HG03378 (cell line): ENCODE results near the gene DUSP22.
A peak's percentile ranks its signal among the peaks of the same experiment; 100 is the strongest.

ENCODE experiments used
- ATAC-seq: cut with Tn5 transposase; IDR thresholded peaks from one replicate; pipeline ENCODE4 v1.9.1; 2021; ENCODE audit warnings: mild to moderate bottlenecking, moderate library complexity; ENCODE audit not compliant: unreplicated experiment

Gene DUSP22

GRCh38 chr6:336159-337114 is 44.1 kb downstream of the DUSP22 start:
- peak; percentile 46 for ATAC-seq

DNA sequence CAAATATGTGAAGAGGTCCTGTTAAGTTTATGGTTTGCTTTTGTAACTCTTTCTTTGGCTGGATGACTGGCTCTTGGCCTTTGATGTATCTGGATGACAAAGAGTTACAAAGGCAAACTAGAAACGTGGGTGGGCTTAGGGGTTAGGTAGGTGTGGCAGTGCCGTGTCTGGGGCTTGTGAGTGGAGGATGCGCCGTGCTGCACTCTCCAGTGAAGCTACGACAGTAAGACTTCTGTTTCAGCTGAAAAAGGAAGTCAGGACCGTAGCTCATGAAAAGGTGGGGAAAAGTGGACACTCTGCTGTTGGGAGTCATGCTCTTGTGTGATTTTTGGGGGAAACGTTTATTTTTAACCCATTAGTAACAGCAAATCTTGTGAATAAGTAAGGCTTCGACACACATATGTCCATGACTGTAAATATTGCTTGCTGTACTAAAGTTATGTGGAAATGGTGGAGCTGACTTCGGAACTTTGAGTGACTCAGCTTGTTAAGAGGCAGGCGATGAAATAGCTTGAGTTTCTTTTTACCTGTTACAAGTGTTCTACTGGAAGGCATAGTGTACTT is 45.6 kb downstream of the DUSP22 start:
- no peak for ATAC-seq

DNA sequence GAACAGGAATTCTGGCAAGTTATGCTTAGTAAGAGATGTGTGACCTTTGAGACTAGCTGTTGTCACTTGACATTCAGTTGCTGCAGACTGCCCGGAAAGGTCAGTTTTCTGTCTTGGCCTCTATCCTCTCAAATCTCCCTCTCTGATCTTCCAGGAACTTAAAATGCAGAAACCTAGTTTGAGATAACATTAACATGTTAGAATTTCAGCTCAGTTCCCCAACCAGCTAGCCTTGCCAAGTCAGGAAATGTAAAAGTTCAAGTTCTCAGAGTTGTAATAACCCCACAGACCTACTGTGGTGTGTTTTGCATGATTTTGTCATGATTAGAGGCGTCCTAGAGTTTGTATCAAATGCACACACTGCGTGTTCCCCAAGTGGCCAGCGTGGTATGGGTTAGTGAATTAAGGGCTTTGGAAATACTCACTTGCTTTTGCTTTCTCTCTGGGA is 46.6 kb downstream of the DUSP22 start:
- no peak for ATAC-seq

- peak; percentile 26 for ATAC-seq
Measured at GRCh38 chr6:339480-339879, 47.2 kb downstream of the DUSP22 start.

- no peak for ATAC-seq
Measured at GRCh38 chr6:340186-340955, 48.1 kb downstream of the DUSP22 start.

- ATAC-seq, result no peak
Measured at GRCh38 chr6:340991-341827, 48.9 kb downstream of the DUSP22 start.

GRCh38 chr6:341914-342831 is 49.9 kb downstream of the DUSP22 start:
- ATAC-seq, result peak; percentile 53

GRCh38 chr6:342832-343179 is 50.5 kb downstream of the DUSP22 start:
- no peak for ATAC-seq

GRCh38 chr6:343226-343935 is 51.1 kb downstream of the DUSP22 start:
- no peak for ATAC-seq

DNA sequence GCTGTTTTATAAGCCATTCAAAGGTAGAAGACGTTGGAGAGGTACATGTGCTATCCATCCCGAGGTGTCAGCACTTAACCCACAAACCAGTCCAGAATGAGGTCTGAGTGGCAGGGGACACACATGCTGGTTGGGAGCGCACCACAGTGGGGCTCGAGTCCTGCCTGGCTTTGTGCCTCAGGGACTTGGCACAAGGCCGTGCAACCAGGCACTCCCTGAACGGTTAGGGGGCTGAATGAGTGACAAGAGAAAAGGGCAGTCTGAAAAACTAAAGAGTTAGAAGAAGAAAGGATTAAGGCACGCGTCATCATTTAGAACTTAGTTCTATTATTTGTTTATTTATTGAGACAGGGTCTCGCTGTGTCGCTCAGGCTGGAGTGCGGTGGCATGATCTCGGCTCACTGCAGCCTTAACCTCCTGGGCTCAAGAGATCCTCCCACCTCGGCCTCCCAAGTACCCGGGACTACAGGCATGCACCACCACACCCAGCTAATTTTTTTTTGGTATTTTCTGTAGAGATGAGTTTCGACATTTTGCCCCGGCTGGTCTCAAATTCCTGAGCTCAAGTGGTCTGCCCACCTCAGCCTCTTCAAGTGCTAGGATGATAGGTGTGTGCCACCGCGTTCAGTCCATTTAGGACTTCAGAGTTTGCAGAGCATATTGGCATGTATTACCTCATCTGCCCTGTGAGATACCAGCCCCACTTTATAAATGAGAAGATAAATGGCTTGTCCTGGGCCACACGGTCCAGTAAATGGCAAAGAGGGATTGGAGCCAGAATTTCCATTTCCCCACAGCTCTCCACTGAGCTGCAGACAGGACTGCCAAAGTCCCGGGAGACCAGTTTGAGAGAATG is 51.9 kb downstream of the DUSP22 start:
- no peak for ATAC-seq

GRCh38 chr6:344816-345340 is 52.6 kb downstream of the DUSP22 start:
- no peak for ATAC-seq

- no peak for ATAC-seq
Measured at GRCh38 chr6:345747-346385, 53.6 kb downstream of the DUSP22 start.

DNA sequence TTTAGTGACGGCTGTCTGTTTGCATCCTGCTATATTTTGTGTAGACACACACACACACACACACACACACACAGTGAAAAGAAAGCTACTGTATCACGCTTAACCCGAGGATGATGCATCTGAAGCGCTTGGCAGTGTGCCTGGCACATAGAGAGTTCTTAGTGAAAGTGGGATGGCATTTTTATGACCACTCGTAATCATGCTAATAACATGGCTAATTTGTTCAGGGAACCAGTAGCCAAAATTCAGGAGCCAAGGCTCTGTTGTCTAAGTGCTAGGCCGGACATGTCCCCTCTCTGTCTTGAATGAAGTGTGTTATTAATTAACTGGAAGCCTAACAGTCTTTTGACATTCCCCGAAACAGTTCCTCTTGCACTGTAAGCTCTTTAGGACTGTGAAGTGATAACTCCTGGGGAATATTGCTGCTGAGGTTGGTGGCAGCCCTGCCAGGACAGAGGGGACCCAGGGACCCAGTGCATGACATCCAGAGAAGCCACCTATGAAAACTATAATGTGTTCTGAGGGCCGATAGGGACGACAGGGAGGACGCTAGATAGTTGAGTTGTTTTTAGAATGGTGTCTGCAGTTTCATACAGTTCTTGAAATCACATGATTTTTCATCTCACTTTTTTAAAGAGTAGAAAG is 54.2 kb downstream of the DUSP22 start:
- peak; percentile 10 for ATAC-seq

- peak; percentile 80 for ATAC-seq
Measured at GRCh38 chr6:347232-347631, 54.9 kb downstream of the DUSP22 start.

DNA sequence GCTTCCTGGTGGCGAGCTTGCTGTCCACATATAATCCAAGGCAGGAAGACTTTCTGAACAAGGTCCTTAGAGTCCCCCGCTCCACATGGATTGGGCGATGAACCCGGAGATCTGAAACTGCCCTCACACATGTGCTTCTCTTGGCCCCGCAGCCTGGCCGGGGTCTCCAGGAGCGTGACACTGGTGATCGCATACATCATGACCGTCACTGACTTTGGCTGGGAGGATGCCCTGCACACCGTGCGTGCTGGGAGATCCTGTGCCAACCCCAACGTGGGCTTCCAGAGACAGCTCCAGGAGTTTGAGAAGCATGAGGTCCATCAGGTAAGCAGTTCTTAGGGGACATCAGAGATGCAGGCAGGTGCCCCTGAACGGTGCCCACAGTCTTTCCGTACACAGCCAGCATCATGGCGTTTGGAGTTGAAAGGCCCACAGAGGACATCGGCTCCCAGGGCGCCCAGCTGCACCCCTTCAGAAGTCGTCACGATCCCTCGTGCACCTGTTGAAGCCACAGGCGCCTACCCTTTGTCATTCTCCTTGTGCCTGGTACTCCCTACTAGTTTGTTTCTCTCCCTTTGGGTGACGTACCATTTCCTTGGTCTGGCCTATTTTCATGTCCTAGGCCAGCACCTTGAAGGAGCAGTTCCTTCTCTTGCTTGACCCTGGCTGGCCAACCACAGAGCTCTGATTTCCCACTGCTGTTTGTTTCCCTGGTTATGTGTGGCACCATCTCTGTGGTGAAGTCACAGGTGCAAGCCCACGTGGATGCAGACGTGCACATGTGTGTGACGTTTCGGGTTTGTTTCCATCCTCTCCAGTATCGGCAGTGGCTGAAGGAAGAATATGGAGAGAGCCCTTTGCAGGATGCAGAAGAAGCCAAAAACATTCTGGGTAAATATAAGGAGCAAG is 55.9 kb downstream of the DUSP22 start:
- no peak for ATAC-seq

DNA sequence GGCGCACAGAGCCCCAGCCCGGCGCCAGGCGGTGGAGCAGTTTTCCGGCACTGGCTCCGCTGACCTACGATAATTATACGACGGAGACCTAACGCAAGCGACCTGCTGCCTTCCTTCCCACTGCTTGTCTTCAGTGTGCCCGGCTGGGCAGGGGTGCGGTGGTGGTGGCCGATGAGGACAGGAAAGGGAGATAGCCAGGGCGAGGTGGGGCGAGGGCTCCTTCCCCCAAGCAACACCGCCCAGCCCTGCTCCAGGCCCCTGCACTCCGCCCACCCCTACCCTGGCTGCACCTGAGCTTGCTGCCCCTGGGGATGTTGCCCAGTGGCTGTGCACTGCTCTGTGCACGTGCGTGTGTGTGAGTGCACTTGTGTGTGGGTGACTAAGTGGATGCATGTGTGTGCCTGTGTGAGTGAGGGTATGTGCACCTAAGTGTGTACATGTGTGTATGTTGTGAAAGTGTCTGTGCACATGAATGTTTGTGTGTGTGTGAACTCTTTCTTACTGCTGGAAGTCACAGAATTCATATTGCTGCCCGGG is 56.6 kb downstream of the DUSP22 start:
- no peak for ATAC-seq
